GM12873 (cell line): ENCODE data around the gene CMTM8.

Experiments used
- CTCF ChIP-seq: IDR thresholded peaks from 2 replicates; pipeline ENCODE4 v1.5.1; 2012; ENCODE audit warnings: low read depth, mild to moderate bottlenecking, moderate library complexity, low read length, control low read depth; ENCODE audit not compliant: insufficient read depth; ENCODE audit errors: missing control alignments

CMTM8 gene

GRCh38 chr3:32258869-32259268, 20.4 kb downstream of the CMTM8 start:
- TF ChIP-seq CTCF = no peak

- no peak for TF ChIP-seq CTCF
Observed at GRCh38 chr3:32261545-32261944, 23.1 kb downstream of the CMTM8 start.

- no peak for TF ChIP-seq CTCF
Observed at GRCh38 chr3:32262201-32262600, 23.7 kb downstream of the CMTM8 start.

- no peak for TF ChIP-seq CTCF
Observed at GRCh38 chr3:32274306-32274705, 35.8 kb downstream of the CMTM8 start.

- TF ChIP-seq CTCF = no peak
Observed at GRCh38 chr3:32275506-32275905, 37.0 kb downstream of the CMTM8 start.

- no peak for TF ChIP-seq CTCF
Observed at GRCh38 chr3:32276279-32276841, 37.9 kb downstream of the CMTM8 start.

GRCh38 chr3:32278714-32279113, 40.2 kb downstream of the CMTM8 start:
- no peak for TF ChIP-seq CTCF
